ENCODE measurements around the gene ACADSB. TPM values are rescaled to one million over a fixed set of nuclear protein-coding genes. Genes with fewer than 3 reads are reported as not detected.

ACADSB gene
- total and polyA plus RNA-seq, 2 donors (not counting 1 experiment from before 2014, with no cell fraction given), result 6.8 to 27.8 TPM

DNA sequence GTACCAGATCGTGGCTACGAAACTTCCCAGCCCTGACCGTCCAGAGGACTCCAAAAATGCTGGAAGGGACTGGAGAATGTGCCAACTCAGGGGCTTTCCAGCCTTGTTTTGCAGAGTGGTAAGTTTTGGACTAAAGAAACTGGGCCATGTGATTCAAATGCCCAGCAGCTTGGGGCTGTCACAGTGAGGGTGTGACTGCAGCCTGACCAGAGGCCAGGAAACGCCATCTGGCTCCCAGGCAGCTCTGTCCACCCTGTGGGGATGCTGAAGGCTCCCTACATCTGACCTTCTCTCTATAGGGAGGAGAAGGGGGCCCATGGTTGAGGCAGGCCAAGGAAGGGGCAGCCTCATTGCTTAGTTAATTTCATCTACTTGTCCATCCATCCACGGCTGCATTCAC lies 65.4 kb downstream of the ACADSB start:
- H3K4me1 Mint-ChIP-seq, result no peaks in the 10 kb centered on the region
- Histone ChIP-seq H3K27ac (ENCODE audit: low read length in 2 of 2) (no peak overlapping the region), H3K9ac (ENCODE audit: low read length) (no peak overlapping the region), H3K36me3 (replicated peaks in 1 of 2; ENCODE audit: control extremely low read depth in 1 of 2, control insufficient read depth in 1 of 2, extremely low read depth in 1 of 2, insufficient read depth in 2 of 2, low read length in 1 of 2) (no peaks in the 10 kb centered on the region), H3K27me3 (replicated peaks in 1 of 4; ENCODE audit: control extremely low read depth in 1 of 4, control insufficient read depth in 3 of 4, insufficient read depth in 4 of 4, low read length in 3 of 4) (peaks cover 0 to 8% (median 3%) of the 10 kb centered on the region in 4 experiments), H3K4me3 (ENCODE audit: control extremely low read depth in 1 of 5, extremely low read depth in 1 of 5, insufficient read depth in 1 of 5, low read depth in 2 of 5, low read length in 4 of 5) (no peak overlapping the region), H4K20me1 (ENCODE audit: control insufficient read depth, insufficient read depth, low read length, poor library complexity, severe bottlenecking) (no peaks in the 10 kb centered on the region), H3K4me1 (ENCODE audit: control insufficient read depth in 2 of 2, insufficient read depth in 2 of 2, low read length in 2 of 2) (no peaks in the 10 kb centered on the region), H3K4me2 (replicated peaks; ENCODE audit: low read depth, low read length, poor library complexity, severe bottlenecking) (no peak overlapping the region), H3K79me2 (ENCODE audit: control insufficient read depth, insufficient read depth, low read length) (no peaks in the 10 kb centered on the region), H2AFZ (ENCODE audit: insufficient read depth, low read depth, low read length, poor library complexity, severe bottlenecking) (no peak overlapping the region), H3K9me3 (ENCODE audit: control extremely low read depth in 1 of 3, control insufficient read depth in 2 of 3, insufficient read depth in 1 of 3, low read length in 2 of 3) (no peaks in the 10 kb centered on the region)
- TF ChIP-seq, protein P1, sequence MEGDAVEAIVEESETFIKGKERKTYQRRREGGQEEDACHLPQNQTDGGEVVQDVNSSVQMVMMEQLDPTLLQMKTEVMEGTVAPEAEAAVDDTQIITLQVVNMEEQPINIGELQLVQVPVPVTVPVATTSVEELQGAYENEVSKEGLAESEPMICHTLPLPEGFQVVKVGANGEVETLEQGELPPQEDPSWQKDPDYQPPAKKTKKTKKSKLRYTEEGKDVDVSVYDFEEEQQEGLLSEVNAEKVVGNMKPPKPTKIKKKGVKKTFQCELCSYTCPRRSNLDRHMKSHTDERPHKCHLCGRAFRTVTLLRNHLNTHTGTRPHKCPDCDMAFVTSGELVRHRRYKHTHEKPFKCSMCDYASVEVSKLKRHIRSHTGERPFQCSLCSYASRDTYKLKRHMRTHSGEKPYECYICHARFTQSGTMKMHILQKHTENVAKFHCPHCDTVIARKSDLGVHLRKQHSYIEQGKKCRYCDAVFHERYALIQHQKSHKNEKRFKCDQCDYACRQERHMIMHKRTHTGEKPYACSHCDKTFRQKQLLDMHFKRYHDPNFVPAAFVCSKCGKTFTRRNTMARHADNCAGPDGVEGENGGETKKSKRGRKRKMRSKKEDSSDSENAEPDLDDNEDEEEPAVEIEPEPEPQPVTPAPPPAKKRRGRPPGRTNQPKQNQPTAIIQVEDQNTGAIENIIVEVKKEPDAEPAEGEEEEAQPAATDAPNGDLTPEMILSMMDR (IDR thresholded peaks at IDR 0.05), result no peak
- no peak for TF ChIP-seq EZH2 (IDR thresholded peaks at IDR 0.05; ENCODE audit: borderline replicate concordance, insufficient read depth, low read depth, low read length, poor library complexity, severe bottlenecking)
- no peak overlapping the region for H3K27ac Mint-ChIP-seq
- intact Hi-C loops (cut with micrococcal nuclease), result no loop called here
- H3K4me3 Mint-ChIP-seq, result no peak overlapping the region
- ATAC-seq (ENCODE audit: low read depth), result no peak
- H3K27me3 Mint-ChIP-seq, result peaks cover 23% of the 10 kb centered on the region
- WGBS (ENCODE audit: insufficient coverage), result 95% methylated on average over 4 of the region's 5 CpGs
- DNase-seq, result no peak
- ChIA-PET CTCF (no interaction called here), POLR2A (no interaction called here)
- H3K9me3 Mint-ChIP-seq (ENCODE audit: insufficient read depth), result peaks cover 2% of the 10 kb centered on the region

- Mint-ChIP-seq H3K27ac (no peak overlapping the region), H3K4me3 (no peak overlapping the region), H3K27me3 (peaks cover 21% of the 10 kb centered on the region), H3K9me3 (ENCODE audit: insufficient read depth) (no peaks in the 10 kb centered on the region), H3K4me1 (no peaks in the 10 kb centered on the region)
- H3K36me3 ChIP-seq (replicated peaks in 1 of 2; ENCODE audit: control extremely low read depth in 1 of 2, control insufficient read depth in 1 of 2, extremely low read depth in 1 of 2, insufficient read depth in 2 of 2, low read length in 1 of 2), result no peaks in the 10 kb centered on the region
- intact Hi-C loops (cut with micrococcal nuclease), result no loop called here
- no peak for DNase-seq
- H2AFZ ChIP-seq (ENCODE audit: insufficient read depth, low read depth, low read length, poor library complexity, severe bottlenecking), result no peak overlapping the region
- peaks cover 0 to 2% (median 0%) of the 10 kb centered on the region in 4 experiments for H3K27me3 ChIP-seq (replicated peaks in 1 of 4; ENCODE audit: control extremely low read depth in 1 of 4, control insufficient read depth in 3 of 4, insufficient read depth in 4 of 4, low read length in 3 of 4)
- POLR2A ChIA-PET, result no interaction called here
- 79% methylated on average over 7 of the region's 7 CpGs for WGBS (ENCODE audit: insufficient coverage)
- peaks cover 0 to 5% (median 0%) of the 10 kb centered on the region in 3 donors for H3K9me3 ChIP-seq (ENCODE audit: control extremely low read depth in 1 of 3, control insufficient read depth in 2 of 3, insufficient read depth in 1 of 3, low read length in 2 of 3)
- no peak overlapping the region for H3K4me3 ChIP-seq (ENCODE audit: control extremely low read depth in 1 of 5, extremely low read depth in 1 of 5, insufficient read depth in 1 of 5, low read depth in 2 of 5, low read length in 4 of 5)
- CTCF ChIA-PET, result no interaction called here
- H3K27ac ChIP-seq (ENCODE audit: low read length in 2 of 2), result no peak overlapping the region
- H4K20me1 ChIP-seq (ENCODE audit: control insufficient read depth, insufficient read depth, low read length, poor library complexity, severe bottlenecking), result no peaks in the 10 kb centered on the region
- no peak overlapping the region for H3K9ac ChIP-seq (ENCODE audit: low read length)
- no peak for ATAC-seq (ENCODE audit: low read depth)
- no peaks in the 10 kb centered on the region for H3K79me2 ChIP-seq (ENCODE audit: control insufficient read depth, insufficient read depth, low read length)
- TF ChIP-seq, protein P1 (IDR thresholded peaks at IDR 0.05), result no peak
- no peak for TF ChIP-seq EZH2 (IDR thresholded peaks at IDR 0.05; ENCODE audit: borderline replicate concordance, insufficient read depth, low read depth, low read length, poor library complexity, severe bottlenecking)
- H3K4me1 ChIP-seq (ENCODE audit: control insufficient read depth in 2 of 2, insufficient read depth in 2 of 2, low read length in 2 of 2), result no peaks in the 10 kb centered on the region
- H3K4me2 ChIP-seq (replicated peaks; ENCODE audit: low read depth, low read length, poor library complexity, severe bottlenecking), result no peak overlapping the region
Observed at GRCh38 chr10:123081896-123082295, 73.1 kb downstream of the ACADSB start.

All from B cell (primary cell).